PC-9 (cell line): ENCODE data around the gene WBP4.

Experiments used
- EZH2 ChIP-seq: fragments of 200-600 bp; sonication (generic); IDR thresholded peaks from 2 replicates; pipeline ENCODE4 v1.8.0; 2017; ENCODE audit warnings: antibody characterized with exemption, low read depth
- TF ChIP-seq, protein P1 (sequence below): fragments of 200-600 bp; sonication (generic); conservative IDR thresholded peaks from 2 replicates; pipeline ENCODE4 v1.6.1; 2017; ENCODE audit warnings: mixed run types, antibody characterized with exemption, mild to moderate bottlenecking, moderate library complexity

DNA sequence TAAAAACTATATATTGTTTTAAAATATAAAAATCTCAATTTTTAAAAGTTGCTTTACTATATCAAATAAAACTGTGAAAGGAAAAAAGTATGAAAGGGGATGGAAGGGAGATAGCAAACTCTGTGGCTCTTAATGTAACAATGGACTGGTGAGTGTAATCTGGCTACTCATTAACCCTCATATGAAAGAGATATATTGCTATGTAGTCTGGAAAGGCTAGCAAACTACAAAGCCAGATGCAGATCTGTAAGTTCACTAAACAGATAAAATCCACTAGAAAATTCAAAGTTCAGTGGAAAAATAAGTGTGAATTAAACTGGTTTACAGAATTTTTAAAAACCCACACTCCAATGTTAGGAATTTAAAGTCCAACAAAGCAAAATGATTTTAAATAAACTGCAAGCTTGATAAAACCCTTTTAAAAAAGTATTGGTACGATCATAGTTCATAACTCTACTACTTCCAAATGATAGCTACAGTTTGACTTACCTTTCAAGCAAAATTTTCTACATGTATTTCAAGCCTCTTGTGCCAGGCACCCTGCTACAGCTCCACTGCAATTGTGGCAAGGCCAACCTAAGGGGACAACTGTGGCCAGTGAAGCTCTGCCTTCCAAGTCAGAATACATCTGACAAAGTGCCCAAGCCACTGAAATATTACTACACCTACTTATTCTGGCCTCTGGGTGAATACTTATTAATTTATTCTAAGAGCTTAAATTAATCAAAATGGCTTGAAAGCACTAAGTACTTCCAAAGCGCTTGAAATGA lies 41.5 kb upstream of the WBP4 start:
- no peak for TF ChIP-seq EZH2
- TF ChIP-seq, protein P1, sequence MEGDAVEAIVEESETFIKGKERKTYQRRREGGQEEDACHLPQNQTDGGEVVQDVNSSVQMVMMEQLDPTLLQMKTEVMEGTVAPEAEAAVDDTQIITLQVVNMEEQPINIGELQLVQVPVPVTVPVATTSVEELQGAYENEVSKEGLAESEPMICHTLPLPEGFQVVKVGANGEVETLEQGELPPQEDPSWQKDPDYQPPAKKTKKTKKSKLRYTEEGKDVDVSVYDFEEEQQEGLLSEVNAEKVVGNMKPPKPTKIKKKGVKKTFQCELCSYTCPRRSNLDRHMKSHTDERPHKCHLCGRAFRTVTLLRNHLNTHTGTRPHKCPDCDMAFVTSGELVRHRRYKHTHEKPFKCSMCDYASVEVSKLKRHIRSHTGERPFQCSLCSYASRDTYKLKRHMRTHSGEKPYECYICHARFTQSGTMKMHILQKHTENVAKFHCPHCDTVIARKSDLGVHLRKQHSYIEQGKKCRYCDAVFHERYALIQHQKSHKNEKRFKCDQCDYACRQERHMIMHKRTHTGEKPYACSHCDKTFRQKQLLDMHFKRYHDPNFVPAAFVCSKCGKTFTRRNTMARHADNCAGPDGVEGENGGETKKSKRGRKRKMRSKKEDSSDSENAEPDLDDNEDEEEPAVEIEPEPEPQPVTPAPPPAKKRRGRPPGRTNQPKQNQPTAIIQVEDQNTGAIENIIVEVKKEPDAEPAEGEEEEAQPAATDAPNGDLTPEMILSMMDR: no peak
